Muscle layer of duodenum (tissue), 2 donors: Measurements from ENCODE around the gene ABCA3.

ENCODE experiments used
- H3K27ac ChIP-seq: one replicate; pipeline ENCODE4 v1.7.0; 2013; ENCODE audit warnings: mild to moderate bottlenecking, low read length
- H3K27me3 ChIP-seq: one replicate; pipeline ENCODE4 v1.7.0; 2013; ENCODE audit warnings: low read depth, mild to moderate bottlenecking, control low read depth, low read length
- H3K36me3 ChIP-seq, 2 donors: one replicate each; pipeline ENCODE4 v1.7.0; 2013; ENCODE audit warnings: low read length in 2 of 2, control low read depth in 1 of 2, mild to moderate bottlenecking in 1 of 2; ENCODE audit not compliant: insufficient read depth in 2 of 2, control insufficient read depth in 1 of 2
- H3K4me1 ChIP-seq, 2 donors: one replicate each; pipeline ENCODE4 v1.7.0; 2013; ENCODE audit warnings: low read length in 2 of 2, mild to moderate bottlenecking in 2 of 2, control low read depth in 1 of 2, moderate library complexity in 1 of 2; ENCODE audit not compliant: insufficient read depth in 2 of 2, control insufficient read depth in 1 of 2
- H3K4me3 ChIP-seq, 2 donors: one replicate each; pipeline ENCODE4 v1.7.0; 2013; ENCODE audit warnings: low read length in 2 of 2, low read depth in 1 of 2, mild to moderate bottlenecking in 1 of 2
- H3K9me3 ChIP-seq, 2 donors: one replicate each; pipeline ENCODE4 v1.7.0; 2013; ENCODE audit warnings: low read length in 2 of 2, control low read depth in 1 of 2, mild to moderate bottlenecking in 1 of 2; ENCODE audit not compliant: control insufficient read depth in 1 of 2
- donor health status: healthy.

The ABCA3 gene

GRCh38 chr16:2299121-2299914 is 41.2 kb downstream of the ABCA3 start:
- Histone ChIP-seq H3K4me1 (no peaks in the 10 kb centered on the region), H3K9me3 (no peaks in the 10 kb centered on the region), H3K4me3 (no peak overlapping the region), H3K36me3 (peaks cover 6 to 43% of the 10 kb centered on the region in 2 donors), H3K27ac (no peak overlapping the region), H3K27me3 (no peaks in the 10 kb centered on the region)

DNA sequence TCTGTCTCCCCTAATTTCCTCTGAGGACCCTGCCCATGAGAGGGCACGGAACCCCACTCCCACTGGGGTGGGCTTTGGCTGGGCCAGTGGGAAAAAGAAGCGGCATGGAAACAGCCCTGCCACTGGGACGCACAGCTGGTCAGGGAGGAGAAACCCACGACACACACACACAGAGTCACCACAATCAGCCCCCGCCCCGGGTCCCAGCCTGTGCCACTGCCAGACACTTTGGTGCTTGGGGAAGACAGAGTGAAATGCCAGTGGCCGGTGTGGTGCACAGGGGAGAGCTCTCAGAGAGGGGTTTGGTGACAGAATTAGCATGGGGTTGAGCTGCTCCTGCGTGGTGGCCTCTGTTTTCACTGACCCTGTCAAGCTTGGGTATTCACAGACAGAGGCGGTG is 41.9 kb downstream of the ABCA3 start:
- peaks cover 6 to 39% of the 10 kb centered on the region in 2 donors for H3K36me3 ChIP-seq

DNA sequence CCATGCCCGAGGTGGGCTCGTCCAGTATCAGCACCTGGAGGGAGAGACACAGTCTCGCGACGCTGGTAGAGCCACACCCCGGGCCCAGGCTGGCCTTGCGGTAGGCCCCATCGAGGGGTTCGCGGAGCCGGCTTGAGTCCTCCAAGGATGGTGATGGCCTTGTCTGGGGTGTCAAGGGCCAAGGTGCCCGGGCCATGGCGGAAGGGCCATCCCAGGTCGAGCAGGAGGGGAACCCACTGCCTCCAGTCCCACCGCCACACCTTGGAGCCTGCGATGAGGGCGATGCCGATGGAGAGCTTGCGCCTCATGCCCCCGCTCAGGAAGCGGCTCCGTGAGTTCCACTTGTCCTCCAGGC is 43.0 kb downstream of the ABCA3 start:
- H3K27ac ChIP-seq, result no peak overlapping the region
- no peaks in the 10 kb centered on the region for H3K27me3 ChIP-seq
- no peaks in the 10 kb centered on the region for H3K9me3 ChIP-seq
- H3K4me1 ChIP-seq, result no peaks in the 10 kb centered on the region
- peaks cover 6 to 41% of the 10 kb centered on the region in 2 donors for H3K36me3 ChIP-seq
- no peak overlapping the region for H3K4me3 ChIP-seq

More for the DNA sequence above, 41.9 kb downstream of the ABCA3 start:
- H3K9me3 ChIP-seq, result no peaks in the 10 kb centered on the region
- H3K27ac ChIP-seq, result no peak overlapping the region
- no peak overlapping the region for H3K4me3 ChIP-seq
- no peaks in the 10 kb centered on the region for H3K27me3 ChIP-seq
- H3K4me1 ChIP-seq, result no peaks in the 10 kb centered on the region

- no peaks in the 10 kb centered on the region for H3K4me1 ChIP-seq
- peaks cover 6 to 46% of the 10 kb centered on the region in 2 donors for H3K36me3 ChIP-seq
- H3K4me3 ChIP-seq, result no peak overlapping the region
- no peaks in the 10 kb centered on the region for H3K9me3 ChIP-seq
- no peak overlapping the region for H3K27ac ChIP-seq
- H3K27me3 ChIP-seq, result no peaks in the 10 kb centered on the region
These were observed 43.6 kb downstream of the ABCA3 start for GRCh38 chr16:2296661-2297505.

DNA sequence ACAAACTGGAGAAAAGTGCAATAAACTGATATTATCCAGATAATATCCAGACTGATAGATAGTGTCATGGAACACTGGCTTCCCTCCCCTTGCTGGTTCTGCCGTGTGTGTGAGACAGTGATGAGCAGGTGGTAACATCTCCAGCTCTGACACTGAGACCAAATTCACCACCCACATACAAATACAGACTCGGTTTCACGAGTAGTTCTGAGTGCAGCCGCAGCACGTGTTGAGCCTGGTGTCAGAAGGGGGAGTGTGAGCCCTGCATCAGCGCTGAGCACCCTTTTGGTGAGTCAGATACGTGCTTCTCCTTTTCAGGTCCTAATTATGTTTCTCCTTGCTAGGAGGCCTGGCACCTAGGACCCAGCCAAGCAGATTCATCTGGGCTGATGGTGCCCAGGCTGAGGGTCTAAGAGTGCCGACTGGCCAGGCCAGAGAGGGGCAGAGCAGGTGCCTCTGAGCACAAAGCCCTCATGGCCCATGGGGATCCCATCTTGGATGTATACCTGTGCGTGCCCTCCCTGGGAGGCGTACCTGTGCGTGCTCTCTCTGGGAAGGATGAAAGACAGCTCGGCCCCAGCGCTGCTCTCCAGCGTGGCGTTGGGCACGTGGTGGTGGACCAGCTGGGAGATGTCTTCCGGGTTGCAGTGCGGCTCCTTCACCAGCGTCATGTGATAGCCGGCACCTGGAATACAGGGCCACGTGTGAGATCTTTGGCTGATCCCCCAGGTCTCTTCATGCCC is 45.3 kb downstream of the ABCA3 start:
- H3K9me3 ChIP-seq, result no peaks in the 10 kb centered on the region
- no peaks in the 10 kb centered on the region for H3K27me3 ChIP-seq
- H3K27ac ChIP-seq, result no peak overlapping the region
- no peaks in the 10 kb centered on the region for H3K4me1 ChIP-seq
- H3K4me3 ChIP-seq, result no peak overlapping the region
- H3K36me3 ChIP-seq, result peaks cover 6 to 51% of the 10 kb centered on the region in 2 donors

DNA sequence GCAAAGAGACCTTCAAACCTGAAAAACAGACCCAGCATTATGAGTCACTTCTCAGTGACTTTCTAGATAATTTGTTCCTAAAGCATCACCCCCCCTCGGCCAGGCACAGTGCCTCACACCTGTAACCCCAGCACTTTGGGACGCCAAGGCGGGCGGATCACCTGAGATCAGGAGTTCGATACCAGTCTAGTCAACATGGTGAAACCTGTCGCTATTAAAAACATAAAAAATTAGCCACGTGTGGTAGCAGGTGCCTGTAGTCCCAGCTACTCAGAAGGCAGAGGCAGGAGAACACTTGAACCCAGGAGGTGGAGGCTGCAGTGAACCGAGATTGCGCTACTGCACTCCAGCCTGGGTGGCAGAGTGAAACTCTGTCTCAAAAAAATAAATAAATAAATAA is 48.3 kb downstream of the ABCA3 start:
- Histone ChIP-seq H3K4me1 (no peaks in the 10 kb centered on the region), H3K27ac (no peak overlapping the region), H3K27me3 (no peaks in the 10 kb centered on the region), H3K4me3 (no peak overlapping the region), H3K36me3 (peaks cover 6 to 51% of the 10 kb centered on the region in 2 donors), H3K9me3 (no peaks in the 10 kb centered on the region)

- Histone ChIP-seq H3K27me3 (no peaks in the 10 kb centered on the region), H3K4me1 (no peaks in the 10 kb centered on the region), H3K27ac (no peak overlapping the region), H3K36me3 (peaks cover 0 to 66% of the 10 kb centered on the region in 2 donors), H3K9me3 (no peaks in the 10 kb centered on the region), H3K4me3 (no peak overlapping the region)
These were observed 51.2 kb downstream of the ABCA3 start for GRCh38 chr16:2289282-2289681.

- no peak overlapping the region for H3K27ac ChIP-seq
- H3K27me3 ChIP-seq, result no peaks in the 10 kb centered on the region
- H3K4me1 ChIP-seq, result no peaks in the 10 kb centered on the region
- H3K36me3 ChIP-seq, result peaks cover 0 to 71% of the 10 kb centered on the region in 2 donors
- H3K4me3 ChIP-seq, result no peak overlapping the region
- H3K9me3 ChIP-seq, result no peaks in the 10 kb centered on the region
These were observed 51.8 kb downstream of the ABCA3 start for GRCh38 chr16:2288726-2289125.

- Histone ChIP-seq H3K4me3 (no peak overlapping the region), H3K9me3 (no peaks in the 10 kb centered on the region), H3K27me3 (no peaks in the 10 kb centered on the region), H3K4me1 (no peaks in the 10 kb centered on the region), H3K27ac (no peak overlapping the region), H3K36me3 (peaks cover 0 to 73% of the 10 kb centered on the region in 2 donors)
These were observed 52.5 kb downstream of the ABCA3 start for GRCh38 chr16:2287916-2288547.

DNA sequence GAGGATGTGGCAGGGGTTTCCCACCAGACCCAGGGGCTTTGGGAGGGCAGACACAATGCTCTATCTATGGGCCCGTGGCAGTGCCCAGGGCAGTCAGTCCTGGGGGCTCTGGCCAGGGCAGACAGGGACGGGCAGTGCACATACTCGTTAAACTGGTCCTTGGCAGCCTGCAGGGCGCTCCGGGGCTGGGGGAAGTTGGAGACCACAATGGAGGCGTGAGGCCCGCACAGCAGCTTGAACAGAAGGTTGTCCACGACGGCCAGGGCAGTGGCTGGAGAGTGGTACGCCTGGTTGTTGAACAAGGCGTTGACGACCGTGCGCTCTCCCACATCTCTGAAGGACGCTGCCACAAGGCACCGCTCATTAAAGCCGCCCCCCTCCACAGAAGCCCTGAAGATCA is 54.0 kb downstream of the ABCA3 start:
- Histone ChIP-seq H3K36me3 (peaks cover 0 to 66% of the 10 kb centered on the region in 2 donors), H3K4me3 (no peak overlapping the region), H3K9me3 (no peaks in the 10 kb centered on the region), H3K27ac (no peak overlapping the region), H3K4me1 (no peaks in the 10 kb centered on the region), H3K27me3 (no peaks in the 10 kb centered on the region)
